Esophagus muscularis mucosa (tissue), 4 donors: Measurements from ENCODE around the gene NOP56.

Experiments used
- EP300 ChIP-seq: sonication (generic); formaldehyde crosslinking; IDR thresholded peaks from one replicate; pipeline ENCODE4 v1.6.1; 2017; ENCODE audit warnings: antibody characterized with exemption
- POLR2A ChIP-seq: fragments of 450-650 bp; IDR thresholded peaks from one replicate; pipeline ENCODE4 v1.6.1; 2017; ENCODE audit warnings: antibody characterized with exemption, moderate library complexity, mild to moderate bottlenecking, low read depth
- POLR2AphosphoS5 ChIP-seq, 2 donors: sonication (generic); formaldehyde crosslinking; IDR thresholded peaks; one replicate each; pipeline ENCODE4 v1.6.1; 2017; ENCODE audit warnings: antibody characterized with exemption in 2 of 2
- TF ChIP-seq, protein P1 (sequence below), 3 experiments: fragments of 200-600 bp in 2 of 3; fragments of 450-650 bp in 1 of 3; sonication (generic) in 2 of 3; IDR thresholded peaks; one replicate each; pipeline ENCODE4 v1.5.1; 2017 to 2019; ENCODE audit warnings: antibody characterized with exemption in 3 of 3, mild to moderate bottlenecking in 2 of 3, moderate library complexity in 1 of 3

DNA sequence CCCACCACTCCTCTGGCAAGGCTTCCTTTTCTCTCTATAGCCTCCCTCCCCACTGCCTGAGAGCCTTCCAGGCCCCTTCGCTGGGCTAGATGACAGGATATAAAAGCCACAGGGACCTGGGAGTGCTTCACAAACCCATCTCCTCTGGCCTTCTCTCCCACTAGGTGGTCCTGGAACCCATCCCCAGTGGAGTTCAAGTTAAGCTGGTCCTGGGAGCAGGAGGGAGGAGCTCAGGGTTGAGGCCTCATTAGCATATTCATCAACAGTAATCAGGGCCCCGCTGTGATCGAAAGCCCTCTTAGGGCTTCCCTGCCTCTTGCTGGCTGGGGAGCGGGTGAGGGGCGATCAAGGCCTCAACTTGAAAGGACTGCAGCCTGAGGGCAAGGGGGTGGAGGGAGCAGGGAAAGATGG, 49.2 kb downstream of the NOP56 start:
- TF ChIP-seq, protein P1, sequence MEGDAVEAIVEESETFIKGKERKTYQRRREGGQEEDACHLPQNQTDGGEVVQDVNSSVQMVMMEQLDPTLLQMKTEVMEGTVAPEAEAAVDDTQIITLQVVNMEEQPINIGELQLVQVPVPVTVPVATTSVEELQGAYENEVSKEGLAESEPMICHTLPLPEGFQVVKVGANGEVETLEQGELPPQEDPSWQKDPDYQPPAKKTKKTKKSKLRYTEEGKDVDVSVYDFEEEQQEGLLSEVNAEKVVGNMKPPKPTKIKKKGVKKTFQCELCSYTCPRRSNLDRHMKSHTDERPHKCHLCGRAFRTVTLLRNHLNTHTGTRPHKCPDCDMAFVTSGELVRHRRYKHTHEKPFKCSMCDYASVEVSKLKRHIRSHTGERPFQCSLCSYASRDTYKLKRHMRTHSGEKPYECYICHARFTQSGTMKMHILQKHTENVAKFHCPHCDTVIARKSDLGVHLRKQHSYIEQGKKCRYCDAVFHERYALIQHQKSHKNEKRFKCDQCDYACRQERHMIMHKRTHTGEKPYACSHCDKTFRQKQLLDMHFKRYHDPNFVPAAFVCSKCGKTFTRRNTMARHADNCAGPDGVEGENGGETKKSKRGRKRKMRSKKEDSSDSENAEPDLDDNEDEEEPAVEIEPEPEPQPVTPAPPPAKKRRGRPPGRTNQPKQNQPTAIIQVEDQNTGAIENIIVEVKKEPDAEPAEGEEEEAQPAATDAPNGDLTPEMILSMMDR (IDR thresholded peaks at IDR 0.05), result no peak
- TF ChIP-seq EP300 (no peak), POLR2AphosphoS5 (IDR thresholded peaks at IDR 0.05) (no peak), POLR2A (no peak)
